GM20000 (cell line): ENCODE results near the gene LIN54.

Source experiments
- DNase-seq: peaks from one replicate; pipeline ENCODE4 v3.0.0; 2012; ENCODE audit warnings: low spot score
- CTCF ChIP-seq: IDR thresholded peaks from 2 replicates; pipeline ENCODE4 v1.5.1; 2012; ENCODE audit warnings: mild to moderate bottlenecking, control low read depth; ENCODE audit errors: extremely low read depth, missing control alignments

LIN54 gene

DNA sequence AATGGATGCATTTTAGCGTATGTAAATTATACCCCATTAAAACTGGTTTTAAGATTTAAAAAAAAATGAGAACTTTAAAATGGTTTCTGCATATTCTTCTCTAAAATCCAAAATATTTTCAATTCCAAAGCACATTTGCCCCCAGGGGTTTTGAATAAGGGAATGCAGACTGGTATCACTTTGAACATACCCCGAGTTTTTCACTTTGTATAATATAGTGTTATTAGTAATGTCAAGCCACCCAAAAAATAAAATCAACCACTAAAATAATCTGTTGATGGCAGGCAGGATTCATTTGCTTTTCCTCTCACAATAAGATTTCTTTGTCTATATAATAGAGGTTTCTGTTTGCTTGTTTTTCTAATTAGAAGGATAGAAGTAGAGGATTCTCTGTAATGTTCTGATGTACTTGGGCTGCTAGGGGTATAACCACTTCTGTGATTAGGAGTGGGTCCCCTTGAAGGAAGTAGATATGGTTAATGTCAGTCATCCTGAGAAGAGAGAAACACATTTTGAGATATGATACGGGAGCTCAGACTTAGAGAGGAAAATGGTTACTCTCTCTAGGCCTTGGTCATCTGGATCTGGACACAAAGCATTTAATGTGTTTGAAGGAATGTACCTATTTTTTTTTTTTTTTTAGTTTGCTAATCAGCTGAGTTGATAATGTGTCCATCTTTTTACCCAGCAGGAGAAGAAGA, 9.3 kb upstream of the LIN54 start:
- no peak for TF ChIP-seq CTCF
- DNase-seq = no peak

DNA sequence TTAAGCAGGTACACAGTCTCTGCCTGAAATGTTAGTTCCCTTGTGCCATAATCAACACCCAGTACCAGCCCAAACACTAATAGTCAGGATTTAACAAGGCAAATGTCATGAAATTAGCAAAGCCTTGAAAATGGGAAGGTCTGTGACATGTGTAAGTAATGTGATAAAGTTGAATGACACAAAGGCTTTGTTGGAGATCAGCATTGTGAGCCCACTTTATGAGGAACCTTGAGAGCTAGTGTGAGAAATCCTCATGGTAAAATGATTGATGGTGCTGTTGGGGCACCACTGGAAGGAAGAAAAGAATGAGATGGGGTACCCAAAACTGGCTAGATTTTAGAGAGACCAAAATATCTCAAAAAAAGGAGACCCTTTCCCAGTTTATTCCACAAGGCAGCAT, 3.3 kb upstream of the LIN54 start:
- DNase-seq = no peak
- TF ChIP-seq CTCF = no peak

GRCh38 chr4:83013420-83013867, 2.8 kb upstream of the LIN54 start:
- DNase-seq = no peak
- TF ChIP-seq CTCF = no peak

DNA sequence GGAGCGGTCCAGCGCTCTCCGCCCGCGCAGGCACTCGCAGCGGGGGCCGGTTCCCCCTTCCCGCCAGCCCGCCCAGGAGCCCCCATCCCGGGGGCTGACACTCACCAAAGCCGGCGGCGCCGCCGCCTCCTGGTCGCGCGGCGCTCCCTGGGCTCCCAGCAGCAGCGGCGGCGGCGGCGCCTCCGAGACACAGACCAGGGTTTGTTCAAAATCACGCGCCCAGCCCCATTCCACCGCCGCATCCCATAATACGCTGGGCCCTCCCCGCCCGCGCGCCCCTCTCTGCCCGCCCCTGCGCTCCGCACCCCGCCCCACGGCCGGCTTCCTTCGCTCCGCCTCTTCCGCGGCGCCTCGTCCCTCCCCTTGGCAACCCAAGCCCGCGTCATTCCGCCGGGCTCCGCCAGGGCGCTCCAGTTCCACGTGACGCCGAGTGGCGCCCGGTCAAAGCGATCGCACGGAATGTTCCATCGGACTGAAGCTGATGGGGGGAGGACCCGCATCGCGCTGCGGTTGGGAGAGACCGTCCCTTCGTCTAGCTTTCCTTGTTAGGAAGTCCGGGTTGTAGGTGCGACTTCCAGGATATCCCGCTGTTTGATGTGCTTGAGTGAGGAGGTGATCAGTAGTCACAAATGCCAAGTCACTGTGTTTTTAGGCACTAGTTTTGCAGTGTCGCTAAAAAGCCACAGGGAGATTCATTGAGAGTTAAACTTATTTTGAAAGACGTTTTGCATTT, 2.2 kb upstream of the LIN54 start:
- peak; percentile 96 for DNase-seq
- TF ChIP-seq CTCF = peak; percentile 52

- no peak for TF ChIP-seq CTCF
- peak; percentile 41 for DNase-seq
Observed at GRCh38 chr4:83012200-83012686, 1.6 kb upstream of the LIN54 start.

GRCh38 chr4:83011689-83012199, 1.1 kb upstream of the LIN54 start:
- no peak for DNase-seq
- TF ChIP-seq CTCF = no peak

DNA sequence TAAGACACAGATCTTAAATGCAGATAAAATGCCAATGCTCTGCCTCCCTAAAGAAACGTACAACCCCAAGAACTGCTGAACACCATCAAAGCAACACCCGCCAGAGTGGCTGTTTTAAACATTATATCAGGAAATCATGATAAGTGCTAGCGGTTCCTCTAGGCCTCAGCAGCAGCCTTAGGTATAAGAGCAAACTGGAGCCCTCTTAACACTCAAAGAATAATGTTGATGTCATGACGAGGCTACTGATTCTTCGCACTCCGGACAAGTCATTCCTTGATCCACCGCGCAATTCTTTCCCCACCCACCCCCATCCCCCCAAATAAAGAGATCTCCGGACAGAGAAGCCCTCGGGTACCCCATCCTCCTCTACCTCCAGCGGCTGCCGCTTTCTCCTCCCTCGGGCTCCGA, 507 bp downstream of the LIN54 start:
- no peak for TF ChIP-seq CTCF

More for the DNA sequence above, 507 bp downstream of the LIN54 start:
- DNase-seq = no peak
